Esophagus muscularis mucosa (tissue), 4 donors: ENCODE measurements around the gene ZNF185. TPM values are rescaled to one million over a fixed set of nuclear protein-coding genes. Genes with fewer than 3 reads are reported as not detected.

Experiments
- DNase-seq: peaks from one replicate; pipeline ENCODE4 v3.0.0-alpha.2; 2017; ENCODE audit errors: extremely low spot score
- H3K27ac ChIP-seq, 4 donors: fragments of 200-600 bp; sonication (generic); replicated peaks in 1 of 4; 1 replicate in 3 of 4; 2 replicates in 1 of 4; pipeline ENCODE4 v1.5.1; 2016 to 2019; ENCODE audit warnings: mild to moderate bottlenecking in 1 of 4
- H3K27me3 ChIP-seq, 4 donors: fragments of 200-600 bp; sonication (generic); one replicate each; pipeline versions ENCODE4 v1.5.1 to v1.6.0; 2016 to 2019
- H3K36me3 ChIP-seq, 4 donors: fragments of 200-600 bp; sonication (generic); one replicate each; pipeline ENCODE4 v1.5.1; 2016 to 2019
- H3K4me1 ChIP-seq, 4 donors: fragments of 200-600 bp; sonication (generic); one replicate each; pipeline ENCODE4 v1.5.1; 2016 to 2019
- H3K4me3 ChIP-seq, 4 donors: fragments of 200-600 bp; sonication (generic); 1 replicate in 2 of 4; 2 replicates in 2 of 4; pipeline ENCODE4 v1.5.1; 2016 to 2019; ENCODE audit warnings: mild to moderate bottlenecking in 4 of 4, moderate library complexity in 1 of 4
- H3K9me3 ChIP-seq, 4 donors: fragments of 200-600 bp; sonication (generic); 1 replicate in 3 of 4; 2 replicates in 1 of 4; pipeline ENCODE4 v1.5.1; 2016 to 2019
- EP300 ChIP-seq: sonication (generic); formaldehyde crosslinking; IDR thresholded peaks from one replicate; pipeline ENCODE4 v1.6.1; 2017; ENCODE audit warnings: antibody characterized with exemption
- POLR2A ChIP-seq: fragments of 450-650 bp; IDR thresholded peaks from one replicate; pipeline ENCODE4 v1.6.1; 2017; ENCODE audit warnings: antibody characterized with exemption, moderate library complexity, mild to moderate bottlenecking, low read depth
- POLR2AphosphoS5 ChIP-seq, 2 donors: sonication (generic); formaldehyde crosslinking; IDR thresholded peaks; one replicate each; pipeline ENCODE4 v1.6.1; 2017; ENCODE audit warnings: antibody characterized with exemption in 2 of 2
- WGBS: methylation state at CpG from one replicate; pipeline ENCODE4 v1.1.5; 2018; 5-methylcytosine and 5-hydroxymethylcytosine counted together
- intact Hi-C: fragments of 100-400 bp; cut with DNase I; formaldehyde crosslinking; loops from one replicate; pipeline ENCODE4 v1.15.1; 2023
- total RNA-seq, 4 donors: library from RNA; depleted of rRNA; stranded (reverse); fragments of >200 nt; gene quantifications; one replicate each; pipeline versions ENCODE4 v1.1.0 to v1.2.1, GENCODE V29; 2016
- TF ChIP-seq, protein P1 (sequence below), 3 experiments: fragments of 200-600 bp in 2 of 3; fragments of 450-650 bp in 1 of 3; sonication (generic) in 2 of 3; IDR thresholded peaks; one replicate each; pipeline ENCODE4 v1.5.1; 2017 to 2019; ENCODE audit warnings: antibody characterized with exemption in 3 of 3, mild to moderate bottlenecking in 2 of 3, moderate library complexity in 1 of 3

ZNF185 gene
- total RNA-seq, 4 donors from 2014 or later: 2.5 to 3.7 (median 3.0) TPM

GRCh38 chrX:152941328-152942076 lies 43.6 kb downstream of the ZNF185 start:
- intact Hi-C loops: no loop called here

DNA sequence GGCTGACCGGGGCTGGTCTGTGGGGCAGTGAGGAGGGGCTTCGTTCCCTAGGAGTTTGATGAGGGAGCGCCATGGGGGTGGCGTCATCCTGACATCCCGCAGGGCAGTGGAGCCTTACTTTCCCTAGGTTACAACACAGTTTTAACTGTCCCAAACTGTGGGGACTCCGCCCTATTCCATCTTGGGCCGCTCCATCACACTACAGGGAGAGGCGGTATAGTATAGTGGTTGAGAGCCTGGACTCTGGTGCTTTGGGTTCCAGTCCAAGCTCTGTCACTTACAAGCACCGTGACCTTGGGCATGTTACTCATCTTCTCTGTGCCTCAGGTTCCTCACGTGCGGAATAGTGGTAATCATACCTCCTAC lies 44.2 kb downstream of the ZNF185 start:
- Histone ChIP-seq H3K36me3 (peaks cover 0 to 4% (median 2%) of the 10 kb centered on the region in 4 donors), H3K27me3 (no peaks in the 10 kb centered on the region), H3K4me1 (peaks cover 0 to 12% (median 9%) of the 10 kb centered on the region in 4 donors), H3K27ac (peak overlapping the region; percentile 82 to 88 (median 84)), H3K9me3 (no peaks in the 10 kb centered on the region), H3K4me3 (peak overlapping the region; percentile 57 to 67 (median 60))
- intact Hi-C loops: no loop called here
- TF ChIP-seq POLR2AphosphoS5 (IDR thresholded peaks at IDR 0.05) (no peak), POLR2A (no peak), EP300 (no peak)
- TF ChIP-seq, protein P1, sequence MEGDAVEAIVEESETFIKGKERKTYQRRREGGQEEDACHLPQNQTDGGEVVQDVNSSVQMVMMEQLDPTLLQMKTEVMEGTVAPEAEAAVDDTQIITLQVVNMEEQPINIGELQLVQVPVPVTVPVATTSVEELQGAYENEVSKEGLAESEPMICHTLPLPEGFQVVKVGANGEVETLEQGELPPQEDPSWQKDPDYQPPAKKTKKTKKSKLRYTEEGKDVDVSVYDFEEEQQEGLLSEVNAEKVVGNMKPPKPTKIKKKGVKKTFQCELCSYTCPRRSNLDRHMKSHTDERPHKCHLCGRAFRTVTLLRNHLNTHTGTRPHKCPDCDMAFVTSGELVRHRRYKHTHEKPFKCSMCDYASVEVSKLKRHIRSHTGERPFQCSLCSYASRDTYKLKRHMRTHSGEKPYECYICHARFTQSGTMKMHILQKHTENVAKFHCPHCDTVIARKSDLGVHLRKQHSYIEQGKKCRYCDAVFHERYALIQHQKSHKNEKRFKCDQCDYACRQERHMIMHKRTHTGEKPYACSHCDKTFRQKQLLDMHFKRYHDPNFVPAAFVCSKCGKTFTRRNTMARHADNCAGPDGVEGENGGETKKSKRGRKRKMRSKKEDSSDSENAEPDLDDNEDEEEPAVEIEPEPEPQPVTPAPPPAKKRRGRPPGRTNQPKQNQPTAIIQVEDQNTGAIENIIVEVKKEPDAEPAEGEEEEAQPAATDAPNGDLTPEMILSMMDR (IDR thresholded peaks at IDR 0.05): no peak
- WGBS: 50% methylated on average over 11 of the region's 11 CpGs
- DNase-seq: no peak

More at GRCh38 chrX:152941328-152942076, 43.6 kb downstream of the ZNF185 start:
- Histone ChIP-seq H3K27ac (peak overlapping the region; percentile 82 to 88 (median 84)), H3K4me3 (peak overlapping the region; percentile 57 to 67 (median 60)), H3K27me3 (no peaks in the 10 kb centered on the region), H3K36me3 (no peaks in the 10 kb centered on the region), H3K9me3 (no peaks in the 10 kb centered on the region), H3K4me1 (peaks cover 0 to 12% (median 9%) of the 10 kb centered on the region in 4 donors)
- DNase-seq: peak; percentile 95
- TF ChIP-seq, protein P1 (IDR thresholded peaks at IDR 0.05): peak; percentile 79 to 91 (median 83)
- peak; percentile 41 to 86 for TF ChIP-seq POLR2AphosphoS5 (IDR thresholded peaks at IDR 0.05)
- TF ChIP-seq EP300: no peak
- 17% methylated on average over 7 of the region's 70 CpGs for WGBS

DNA sequence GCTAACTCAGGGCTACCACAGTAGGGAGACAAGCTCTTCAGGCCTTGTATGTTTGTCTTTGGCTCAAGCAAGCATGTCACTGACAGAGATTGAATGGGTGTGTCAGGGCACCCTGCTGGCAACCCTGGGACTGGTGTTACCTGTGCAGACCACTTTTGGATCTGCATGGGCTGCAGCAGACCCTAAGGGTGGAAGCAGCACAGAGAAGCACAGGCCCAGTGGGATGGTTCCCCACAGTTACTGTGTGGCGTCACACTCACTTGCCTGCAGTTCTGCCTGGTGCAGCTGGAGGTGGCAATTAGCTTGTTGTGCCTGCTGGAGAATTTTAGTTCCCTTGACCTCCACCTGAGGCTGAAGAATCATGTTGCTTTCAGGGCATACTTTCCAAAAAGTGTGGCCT lies 46.0 kb downstream of the ZNF185 start:
- Histone ChIP-seq H3K4me1 (peaks cover 0 to 12% (median 9%) of the 10 kb centered on the region in 4 donors), H3K36me3 (peaks cover 0 to 5% (median 2%) of the 10 kb centered on the region in 4 donors), H3K4me3 (no peak overlapping the region), H3K27ac (no peak overlapping the region), H3K27me3 (no peaks in the 10 kb centered on the region), H3K9me3 (no peaks in the 10 kb centered on the region)
- DNase-seq: no peak
- TF ChIP-seq, protein P1 (IDR thresholded peaks at IDR 0.05): no peak
- TF ChIP-seq POLR2AphosphoS5 (IDR thresholded peaks at IDR 0.05): no peak
- no peak for TF ChIP-seq EP300
- no peak for TF ChIP-seq POLR2A
- intact Hi-C loops: no loop called here
- WGBS: no CpG with 5 or more reads among the region's 1 CpG

DNA sequence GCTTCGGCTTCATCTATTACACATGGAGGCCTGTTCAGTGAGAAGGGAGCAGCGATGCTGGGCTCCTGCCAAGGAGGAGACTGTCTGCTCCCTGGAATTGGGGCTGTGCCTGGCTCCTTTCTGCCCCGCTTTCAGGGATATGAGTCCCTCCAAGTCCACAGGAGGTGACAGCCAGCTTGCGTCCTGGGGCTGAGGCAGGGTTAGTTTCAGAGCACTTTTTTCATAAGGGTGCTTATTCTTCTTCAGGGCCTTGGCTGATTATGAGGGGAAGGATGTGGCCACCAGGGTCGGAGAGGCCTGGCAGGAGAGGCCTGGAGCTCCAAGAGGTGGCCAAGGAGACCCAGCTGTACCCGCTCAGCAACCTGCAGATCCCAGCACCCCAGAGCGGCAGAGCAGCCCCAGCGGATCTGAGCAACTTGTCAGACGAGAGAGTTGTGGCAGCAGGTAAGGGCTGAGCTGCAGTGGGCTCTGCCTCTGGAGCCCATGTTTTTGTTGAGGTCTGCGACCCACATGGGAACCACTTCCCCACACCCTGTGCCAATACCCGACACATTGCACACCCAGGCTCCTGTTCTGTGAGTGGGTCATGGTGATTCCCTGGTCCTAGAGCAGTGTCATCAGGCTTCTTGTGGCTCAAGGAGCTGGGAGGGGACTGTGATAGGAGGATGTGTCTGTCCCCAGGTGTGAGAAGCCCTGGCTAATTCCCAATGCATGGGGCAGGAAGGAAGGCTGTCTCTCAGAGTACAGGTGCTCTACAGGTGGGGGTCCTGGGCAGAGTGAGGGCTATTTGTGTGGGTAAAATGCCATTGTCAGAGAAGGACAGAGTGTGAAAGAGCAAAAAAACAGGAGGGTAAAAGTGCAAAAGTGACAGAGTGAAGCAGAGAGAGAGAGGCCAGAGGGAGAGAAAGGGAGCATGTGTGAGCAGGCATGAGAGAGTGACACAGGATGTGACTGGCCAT lies 47.4 kb downstream of the ZNF185 start:
- Histone ChIP-seq H3K4me3 (no peak overlapping the region), H3K27me3 (no peaks in the 10 kb centered on the region), H3K9me3 (no peaks in the 10 kb centered on the region), H3K27ac (no peak overlapping the region), H3K4me1 (peaks cover 0 to 12% (median 9%) of the 10 kb centered on the region in 4 donors), H3K36me3 (peaks cover 0 to 8% (median 2%) of the 10 kb centered on the region in 4 donors)
- WGBS: 92% methylated on average over 6 of the region's 11 CpGs
- intact Hi-C loops: no loop called here
- DNase-seq: no peak
- no peak for TF ChIP-seq EP300
- TF ChIP-seq, protein P1 (IDR thresholded peaks at IDR 0.05): no peak
- no peak for TF ChIP-seq POLR2AphosphoS5 (IDR thresholded peaks at IDR 0.05)
- no peak for TF ChIP-seq POLR2A
